Smooth muscle cell (in vitro differentiated cells): ENCODE results near the gene LRRC57. TPM values are rescaled to one million over a fixed set of nuclear protein-coding genes. Genes with fewer than 3 reads are reported as not detected.

Experiments
- DNase-seq: peaks from one replicate; lab custom pipeline; 2025; ENCODE audit not compliant: unreplicated experiment; lab: John Stamatoyannopoulos, UW
- H2AFZ ChIP-seq: fragments of 200-600 bp; sonication (generic); 2 replicates; pipeline ENCODE4 v1.6.0; 2016; ENCODE audit warnings: antibody characterized with exemption, low read depth, mild to moderate bottlenecking
- H3F3A ChIP-seq: fragments of 200-600 bp; sonication (generic); 2 replicates; pipeline ENCODE4 v1.6.0; 2017; ENCODE audit warnings: antibody characterized with exemption, low read depth
- H3K27ac ChIP-seq: fragments of 200-600 bp; sonication (generic); 2 replicates; pipeline ENCODE4 v1.5.1; 2016; ENCODE audit warnings: low read depth, mild to moderate bottlenecking
- H3K27me3 ChIP-seq: fragments of 200-600 bp; sonication (generic); 2 replicates; pipeline ENCODE4 v1.6.1; 2016; ENCODE audit warnings: low read depth, mild to moderate bottlenecking
- H3K36me3 ChIP-seq: fragments of 200-600 bp; sonication (generic); 2 replicates; pipeline ENCODE4 v1.5.1; 2016; ENCODE audit warnings: low read depth
- H3K4me1 ChIP-seq: fragments of 200-600 bp; sonication (generic); 2 replicates; pipeline ENCODE4 v1.5.1; 2016; ENCODE audit warnings: low read depth
- H3K4me2 ChIP-seq: fragments of 200-600 bp; sonication (generic); 2 replicates; pipeline ENCODE4 v1.6.0; 2016; ENCODE audit warnings: mild to moderate bottlenecking
- H3K4me3 ChIP-seq: fragments of 200-600 bp; sonication (generic); 2 replicates; pipeline ENCODE4 v1.5.1; 2016; ENCODE audit warnings: mild to moderate bottlenecking
- H3K79me2 ChIP-seq: fragments of 200-600 bp; sonication (generic); 2 replicates; pipeline ENCODE4 v1.6.0; 2016; ENCODE audit warnings: low read depth, mild to moderate bottlenecking
- H3K9ac ChIP-seq: fragments of 200-600 bp; sonication (generic); 2 replicates; pipeline ENCODE4 v1.6.0; 2016; ENCODE audit warnings: low read depth
- H3K9me3 ChIP-seq: fragments of 200-600 bp; sonication (generic); replicated peaks from 2 replicates; pipeline ENCODE4 v1.5.1; 2016; ENCODE audit warnings: low read depth
- H4K20me1 ChIP-seq: fragments of 200-600 bp; sonication (generic); 2 replicates; pipeline ENCODE4 v1.6.0; 2016; ENCODE audit warnings: low read depth
- WGBS: methylation state at CpG from one replicate; pipeline ENCODE4 v1.1.7; 2016; ENCODE audit warnings: low lambda C conversion rate; 5-methylcytosine and 5-hydroxymethylcytosine counted together
- polyA plus RNA-seq: library from polyadenylated mRNA; unstranded; fragments of >200 nt; fragmentation: Nextera tagmentation; extraction: Ambion mirVana; gene quantifications from 2 replicates; pipeline ENCODE4 v1.2.1, GENCODE V29; 2016
- total RNA-seq: library from RNA; depleted of rRNA; stranded (reverse); fragments of >200 nt; gene quantifications from 2 replicates; pipeline ENCODE4 v1.2.3, GENCODE V29; 2014
- TF ChIP-seq, protein P1 (sequence below): fragments of 200-600 bp; sonication (generic); IDR thresholded peaks from 2 replicates; pipeline ENCODE4 v1.5.1; 2017; ENCODE audit warnings: borderline replicate concordance, mild to moderate bottlenecking, antibody characterized with exemption; ENCODE audit not compliant: insufficient read depth, poor library complexity, severe bottlenecking

Gene LRRC57
- total and polyA plus RNA-seq, 2 experiments from 2014 or later: 11.0 to 25.1 TPM

DNA sequence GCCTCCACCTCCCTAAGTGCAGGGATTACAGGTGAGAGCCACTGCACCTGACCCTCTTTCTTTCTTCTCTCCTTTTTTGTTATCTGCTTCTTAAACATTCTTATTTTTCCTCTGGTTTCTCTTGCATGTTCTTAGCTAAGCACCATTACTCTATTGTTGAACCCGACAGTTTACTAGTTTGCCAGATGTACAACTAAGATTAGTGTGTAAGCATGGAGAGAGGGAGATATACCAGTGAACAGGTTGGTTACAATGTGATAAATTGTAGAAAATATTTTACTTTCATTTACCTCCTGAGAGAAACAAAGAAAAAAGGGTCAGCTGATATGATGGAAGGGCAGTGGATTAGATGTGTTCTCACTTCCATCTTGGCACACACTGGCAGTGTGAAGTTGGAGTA lies 5.0 kb upstream of the LRRC57 start:
- H3K9me3 ChIP-seq: no peaks in the 10 kb centered on the region
- no peak overlapping the region for H3K27ac ChIP-seq
- peaks cover 4% of the 10 kb centered on the region for H3F3A ChIP-seq
- no peak overlapping the region for H3K9ac ChIP-seq
- WGBS: 97% methylated on average over 1 of the region's 1 CpG
- no peak overlapping the region for H3K4me3 ChIP-seq
- no peak for DNase-seq
- H4K20me1 ChIP-seq: peaks cover 11% of the 10 kb centered on the region
- H3K4me2 ChIP-seq: no peak overlapping the region
- TF ChIP-seq, protein P1, sequence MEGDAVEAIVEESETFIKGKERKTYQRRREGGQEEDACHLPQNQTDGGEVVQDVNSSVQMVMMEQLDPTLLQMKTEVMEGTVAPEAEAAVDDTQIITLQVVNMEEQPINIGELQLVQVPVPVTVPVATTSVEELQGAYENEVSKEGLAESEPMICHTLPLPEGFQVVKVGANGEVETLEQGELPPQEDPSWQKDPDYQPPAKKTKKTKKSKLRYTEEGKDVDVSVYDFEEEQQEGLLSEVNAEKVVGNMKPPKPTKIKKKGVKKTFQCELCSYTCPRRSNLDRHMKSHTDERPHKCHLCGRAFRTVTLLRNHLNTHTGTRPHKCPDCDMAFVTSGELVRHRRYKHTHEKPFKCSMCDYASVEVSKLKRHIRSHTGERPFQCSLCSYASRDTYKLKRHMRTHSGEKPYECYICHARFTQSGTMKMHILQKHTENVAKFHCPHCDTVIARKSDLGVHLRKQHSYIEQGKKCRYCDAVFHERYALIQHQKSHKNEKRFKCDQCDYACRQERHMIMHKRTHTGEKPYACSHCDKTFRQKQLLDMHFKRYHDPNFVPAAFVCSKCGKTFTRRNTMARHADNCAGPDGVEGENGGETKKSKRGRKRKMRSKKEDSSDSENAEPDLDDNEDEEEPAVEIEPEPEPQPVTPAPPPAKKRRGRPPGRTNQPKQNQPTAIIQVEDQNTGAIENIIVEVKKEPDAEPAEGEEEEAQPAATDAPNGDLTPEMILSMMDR: no peak
- H3K27me3 ChIP-seq: no peaks in the 10 kb centered on the region
- H3K4me1 ChIP-seq: peaks cover 8% of the 10 kb centered on the region
- peaks cover 54% of the 10 kb centered on the region for H3K79me2 ChIP-seq
- H3K36me3 ChIP-seq: no peaks in the 10 kb centered on the region
- no peak overlapping the region for H2AFZ ChIP-seq

DNA sequence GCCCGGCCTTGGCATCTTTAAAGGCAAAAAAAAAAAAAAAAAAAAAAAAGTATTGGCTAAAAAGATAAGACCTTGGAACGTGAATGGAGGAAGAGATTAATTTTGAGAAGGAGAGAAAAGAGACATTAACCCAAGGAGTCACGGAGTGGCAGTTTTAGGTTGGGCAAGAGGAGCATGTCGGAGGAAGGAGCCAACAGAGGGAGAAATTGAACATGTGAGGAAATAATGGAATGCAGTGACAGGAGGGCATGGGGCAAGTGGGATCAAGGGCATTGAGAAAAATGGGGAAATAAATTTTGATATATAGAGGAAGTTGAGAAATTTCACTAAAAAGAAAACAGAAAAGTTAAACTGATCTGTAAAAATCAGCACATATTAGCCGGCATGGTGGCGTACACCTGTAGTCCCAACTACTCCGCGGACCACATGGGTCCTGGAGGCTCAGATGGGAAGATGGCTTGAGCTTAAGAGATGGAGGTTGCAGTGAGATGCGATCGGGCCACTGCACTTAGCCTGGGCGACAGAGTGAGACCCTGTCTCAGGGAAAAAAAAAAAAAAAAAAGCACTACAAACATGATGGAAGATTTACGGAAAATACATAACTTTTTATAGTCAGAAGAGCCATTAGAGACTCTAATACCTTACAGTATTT lies 1.3 kb upstream of the LRRC57 start:
- Histone ChIP-seq H3K9me3 (no peaks in the 10 kb centered on the region), H3K4me3 (peak overlapping the region; percentile 100), H3K36me3 (no peaks in the 10 kb centered on the region), H3K4me2 (peak overlapping the region; percentile 99), H2AFZ (no peak overlapping the region), H4K20me1 (peaks cover 11% of the 10 kb centered on the region), H3K4me1 (peaks cover 16% of the 10 kb centered on the region), H3K79me2 (peaks cover 66% of the 10 kb centered on the region), H3K27me3 (no peaks in the 10 kb centered on the region), H3K9ac (peak overlapping the region; percentile 94), H3K27ac (no peak overlapping the region), H3F3A (peaks cover 8% of the 10 kb centered on the region)
- TF ChIP-seq, protein P1: no peak
- no peak for DNase-seq
- 83% methylated on average over 12 of the region's 12 CpGs for WGBS

DNA sequence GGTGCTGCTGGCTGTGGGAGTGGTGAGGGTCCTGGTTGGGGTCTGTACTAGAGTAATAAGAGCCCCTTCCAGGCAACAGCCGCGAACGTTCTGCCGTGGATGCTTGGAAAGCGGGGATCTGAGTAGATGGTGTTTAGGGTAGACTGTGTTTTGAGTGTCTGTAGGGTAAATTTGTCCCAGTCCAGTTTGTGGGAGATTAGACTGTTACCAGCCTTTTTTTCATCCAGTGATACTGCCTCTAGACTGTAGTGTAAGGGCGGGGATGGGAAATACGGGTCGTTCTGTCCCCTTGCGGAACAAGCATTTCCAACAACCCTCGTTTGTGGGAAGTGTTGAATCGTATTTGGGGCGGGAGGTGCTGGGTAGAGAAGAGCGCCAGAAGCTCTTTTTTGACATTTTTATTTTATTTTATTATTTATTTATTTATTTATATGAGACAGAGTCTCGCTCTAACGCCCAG lies 469 bp upstream of the LRRC57 start:
- H3K9ac ChIP-seq: peak overlapping the region; percentile 94
- H3K4me3 ChIP-seq: peak overlapping the region; percentile 100
- peaks cover 16% of the 10 kb centered on the region for H3K4me1 ChIP-seq
- H3F3A ChIP-seq: peaks cover 8% of the 10 kb centered on the region
- peak overlapping the region; percentile 100 for H2AFZ ChIP-seq
- H3K9me3 ChIP-seq: no peaks in the 10 kb centered on the region
- H3K27ac ChIP-seq: peak overlapping the region; percentile 76
- H3K4me2 ChIP-seq: peak overlapping the region; percentile 99
- TF ChIP-seq, protein P1: no peak
- H3K36me3 ChIP-seq: peaks cover under 1% of the 10 kb centered on the region
- H3K27me3 ChIP-seq: no peaks in the 10 kb centered on the region
- WGBS: under 1% methylated on average over 15 of the region's 15 CpGs
- peaks cover 10% of the 10 kb centered on the region for H4K20me1 ChIP-seq
- no peak for DNase-seq
- H3K79me2 ChIP-seq: peaks cover 58% of the 10 kb centered on the region

DNA sequence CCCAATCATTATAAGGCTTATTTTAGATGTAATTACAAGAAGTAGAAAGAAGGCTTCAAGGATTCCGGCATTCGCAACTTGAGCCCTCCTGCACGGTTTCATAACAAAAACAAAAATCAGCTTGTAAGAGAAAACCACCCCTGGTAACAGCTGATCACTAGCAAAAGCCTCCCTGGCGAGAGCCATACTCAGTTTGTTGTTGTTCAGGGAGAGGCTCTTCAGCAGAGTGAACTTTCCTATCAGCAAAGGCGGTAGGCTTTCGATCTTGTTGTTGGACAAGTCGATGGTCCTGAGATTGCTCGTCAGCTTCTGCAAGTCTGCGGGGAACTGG lies 710 bp downstream of the LRRC57 start:
- Histone ChIP-seq H3K79me2 (peaks cover 48% of the 10 kb centered on the region), H3K4me3 (peak overlapping the region; percentile 100), H3K27me3 (no peaks in the 10 kb centered on the region), H3K9ac (peak overlapping the region; percentile 94), H3K9me3 (no peaks in the 10 kb centered on the region), H3K4me2 (peak overlapping the region; percentile 99), H3F3A (peaks cover 8% of the 10 kb centered on the region), H4K20me1 (no peaks in the 10 kb centered on the region), H3K4me1 (peaks cover 16% of the 10 kb centered on the region), H3K36me3 (peaks cover 10% of the 10 kb centered on the region), H3K27ac (peak overlapping the region; percentile 76), H2AFZ (peak overlapping the region; percentile 100)
- 7% methylated on average over 9 of the region's 9 CpGs for WGBS
- DNase-seq: no peak
- TF ChIP-seq, protein P1: no peak
